ENCODE results near the gene KATNB1. TPM values are rescaled to one million over a fixed set of nuclear protein-coding genes. Genes with fewer than 3 reads are reported as not detected.

Gene KATNB1
- polyA plus RNA-seq, 2 of the 4 experiments (the other 2 are of a cell fraction): 21.0 to 21.1 TPM

DNA sequence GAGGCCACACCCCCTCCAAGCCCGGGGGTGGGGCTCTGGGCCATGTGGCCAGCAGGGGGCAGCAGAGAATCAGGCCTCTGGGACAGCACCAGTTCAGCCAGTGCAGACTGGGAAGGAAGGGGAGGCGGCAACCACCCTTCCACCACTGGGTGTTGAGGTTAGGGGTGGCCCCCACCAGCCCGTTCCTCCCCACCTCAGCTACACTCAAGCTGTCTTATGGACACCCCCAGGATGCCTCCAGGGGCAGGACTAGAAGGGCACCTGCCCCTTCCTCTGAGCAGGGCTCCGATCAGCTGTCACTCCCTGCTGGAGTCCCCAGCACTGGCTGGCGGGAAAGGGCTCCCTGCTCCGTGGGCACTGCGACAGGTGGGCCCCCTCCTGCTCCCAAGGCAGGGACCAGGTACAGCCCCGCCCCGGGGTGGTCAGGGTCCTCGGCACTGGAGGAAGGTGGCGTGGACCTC lies 21.8 kb downstream of the KATNB1 start (continued):
- TF ChIP-seq JUN (IDR thresholded peaks at IDR 0.05): no peak

- no peaks in the 10 kb centered on the region for H3K9me3 ChIP-seq
- ATAC-seq (no peak), DNase-seq (ENCODE audit: low read depth in 1 of 2, low spot score in 1 of 2) (no peak), FAIRE-seq (no peak)
- no peak overlapping the region for H3K4me3 ChIP-seq
- TF ChIP-seq, protein P1, sequence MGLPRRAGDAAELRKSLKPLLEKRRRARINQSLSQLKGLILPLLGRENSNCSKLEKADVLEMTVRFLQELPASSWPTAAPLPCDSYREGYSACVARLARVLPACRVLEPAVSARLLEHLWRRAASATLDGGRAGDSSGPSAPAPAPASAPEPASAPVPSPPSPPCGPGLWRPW (IDR thresholded peaks at IDR 0.05): no peak
- TF ChIP-seq CHD4 (IDR thresholded peaks at IDR 0.05; ENCODE audit: borderline replicate concordance) (no peak), HOXB13 (CRISPR knock-in tag; IDR thresholded peaks at IDR 0.05; ENCODE audit: low read depth) (no peak), RCOR1 (IDR thresholded peaks at IDR 0.05; ENCODE audit: low read depth, low read length) (no peak), NPAS2 (CRISPR knock-in tag; IDR thresholded peaks at IDR 0.05; ENCODE audit: borderline replicate concordance) (no peak), POLR2A (IDR thresholded peaks at IDR 0.05; ENCODE audit: low read length) (no peak), FOXS1 (CRISPR knock-in tag; IDR thresholded peaks at IDR 0.05) (no peak), FOSL2 (IDR thresholded peaks at IDR 0.05) (no peak), FOSL2 (CRISPR knock-in tag; IDR thresholded peaks at IDR 0.05) (no peak), MAZ (IDR thresholded peaks at IDR 0.05; ENCODE audit: borderline replicate concordance, low read depth, low read length) (no peak)
- TF ChIP-seq, protein P2, sequence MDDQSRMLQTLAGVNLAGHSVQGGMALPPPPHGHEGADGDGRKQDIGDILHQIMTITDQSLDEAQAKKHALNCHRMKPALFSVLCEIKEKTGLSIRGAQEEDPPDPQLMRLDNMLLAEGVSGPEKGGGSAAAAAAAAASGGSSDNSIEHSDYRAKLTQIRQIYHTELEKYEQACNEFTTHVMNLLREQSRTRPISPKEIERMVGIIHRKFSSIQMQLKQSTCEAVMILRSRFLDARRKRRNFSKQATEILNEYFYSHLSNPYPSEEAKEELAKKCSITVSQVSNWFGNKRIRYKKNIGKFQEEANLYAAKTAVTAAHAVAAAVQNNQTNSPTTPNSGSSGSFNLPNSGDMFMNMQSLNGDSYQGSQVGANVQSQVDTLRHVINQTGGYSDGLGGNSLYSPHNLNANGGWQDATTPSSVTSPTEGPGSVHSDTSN (IDR thresholded peaks at IDR 0.05): no peak
- TF ChIP-seq, protein P3, sequence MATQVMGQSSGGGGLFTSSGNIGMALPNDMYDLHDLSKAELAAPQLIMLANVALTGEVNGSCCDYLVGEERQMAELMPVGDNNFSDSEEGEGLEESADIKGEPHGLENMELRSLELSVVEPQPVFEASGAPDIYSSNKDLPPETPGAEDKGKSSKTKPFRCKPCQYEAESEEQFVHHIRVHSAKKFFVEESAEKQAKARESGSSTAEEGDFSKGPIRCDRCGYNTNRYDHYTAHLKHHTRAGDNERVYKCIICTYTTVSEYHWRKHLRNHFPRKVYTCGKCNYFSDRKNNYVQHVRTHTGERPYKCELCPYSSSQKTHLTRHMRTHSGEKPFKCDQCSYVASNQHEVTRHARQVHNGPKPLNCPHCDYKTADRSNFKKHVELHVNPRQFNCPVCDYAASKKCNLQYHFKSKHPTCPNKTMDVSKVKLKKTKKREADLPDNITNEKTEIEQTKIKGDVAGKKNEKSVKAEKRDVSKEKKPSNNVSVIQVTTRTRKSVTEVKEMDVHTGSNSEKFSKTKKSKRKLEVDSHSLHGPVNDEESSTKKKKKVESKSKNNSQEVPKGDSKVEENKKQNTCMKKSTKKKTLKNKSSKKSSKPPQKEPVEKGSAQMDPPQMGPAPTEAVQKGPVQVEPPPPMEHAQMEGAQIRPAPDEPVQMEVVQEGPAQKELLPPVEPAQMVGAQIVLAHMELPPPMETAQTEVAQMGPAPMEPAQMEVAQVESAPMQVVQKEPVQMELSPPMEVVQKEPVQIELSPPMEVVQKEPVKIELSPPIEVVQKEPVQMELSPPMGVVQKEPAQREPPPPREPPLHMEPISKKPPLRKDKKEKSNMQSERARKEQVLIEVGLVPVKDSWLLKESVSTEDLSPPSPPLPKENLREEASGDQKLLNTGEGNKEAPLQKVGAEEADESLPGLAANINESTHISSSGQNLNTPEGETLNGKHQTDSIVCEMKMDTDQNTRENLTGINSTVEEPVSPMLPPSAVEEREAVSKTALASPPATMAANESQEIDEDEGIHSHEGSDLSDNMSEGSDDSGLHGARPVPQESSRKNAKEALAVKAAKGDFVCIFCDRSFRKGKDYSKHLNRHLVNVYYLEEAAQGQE (IDR thresholded peaks at IDR 0.05): no peak
- 86% methylated on average over 7 of the region's 7 CpGs for WGBS (ENCODE audit: missing lambda C conversion rate)
- peaks cover 81% of the 10 kb centered on the region for H3K4me1 ChIP-seq
- peak overlapping the region; percentile 35; the same call in 1 of the 3 replicates for H3K4me2 ChIP-seq
- POLR2A ChIA-PET: no interaction called here
- peak overlapping the region; percentile 69 to 92 for H3K27ac ChIP-seq
- CTCF ChIA-PET: interaction anchor here (0.6 to 7.9 kb wide), 29 partner anchors 10 to 247 kb away, joined by 3 to 96 read pairs (median 10); partner anchors contain the start of genes KATNB1, KIFC3, USB1 and ZNF319
Observed at GRCh38 chr16:57757883-57758282, 22.3 kb downstream of the KATNB1 start.

- peaks cover 87% of the 10 kb centered on the region for H3K4me1 ChIP-seq
- no peak overlapping the region for H3K4me2 ChIP-seq
- CTCF ChIA-PET: interaction anchor here (0.6 to 7.9 kb wide), 23 partner anchors 10 to 246 kb away, joined by 3 to 96 read pairs (median 18); partner anchors contain the start of genes KATNB1, KIFC3, USB1 and ZNF319
- WGBS (ENCODE audit: missing lambda C conversion rate): 89% methylated on average over 25 of the region's 33 CpGs
- H3K9me3 ChIP-seq: no peaks in the 10 kb centered on the region
- DNase-seq (ENCODE audit: low read depth in 1 of 2, low spot score in 1 of 2): no peak
- peak overlapping the region in 1 of 2 experiments; percentile 92; a peak in 3 of 6 replicates for H3K27ac ChIP-seq
- no peak overlapping the region for H3K4me3 ChIP-seq
- no peak for ATAC-seq
- POLR2A ChIA-PET: no interaction called here
- TF ChIP-seq MAZ (IDR thresholded peaks at IDR 0.05; ENCODE audit: borderline replicate concordance, low read depth, low read length): no peak
- peak in 1 of 2 experiments; percentile 29; a peak in 2 of 5 replicates for TF ChIP-seq JUN (IDR thresholded peaks at IDR 0.05)
- no peak for TF ChIP-seq HOXA7 (CRISPR knock-in tag; IDR thresholded peaks at IDR 0.05)
- no peak for FAIRE-seq
Observed at GRCh38 chr16:57758331-57759117, 23.0 kb downstream of the KATNB1 start.

GRCh38 chr16:57759131-57759530 lies 23.6 kb downstream of the KATNB1 start:
- 81% methylated on average over 7 of the region's 7 CpGs for WGBS (ENCODE audit: missing lambda C conversion rate)
- CTCF ChIA-PET: interaction anchor here (1.0 to 7.9 kb wide), 7 partner anchors 10 to 245 kb away, joined by 3 to 96 read pairs (median 24); partner anchors contain the start of gene USB1
- DNase-seq (ENCODE audit: low read depth in 1 of 2, low spot score in 1 of 2) (no peak), ATAC-seq (no peak), FAIRE-seq (no peak)
- Histone ChIP-seq H3K4me1 (peaks cover 93% of the 10 kb centered on the region), H3K4me2 (no peak overlapping the region), H3K4me3 (no peak overlapping the region), H3K27ac (peak overlapping the region in 1 of 2 experiments; percentile 92; a peak in 3 of 6 replicates), H3K9me3 (no peaks in the 10 kb centered on the region)
- POLR2A ChIA-PET: no interaction called here
- no peak for TF ChIP-seq ZC3H11A (IDR thresholded peaks at IDR 0.05)
- no peak for TF ChIP-seq HMGXB4 (CRISPR knock-in tag; IDR thresholded peaks at IDR 0.05; ENCODE audit: borderline replicate concordance)
- TF ChIP-seq HOXB5 (CRISPR knock-in tag; IDR thresholded peaks at IDR 0.05): no peak
- TF ChIP-seq HEYL (CRISPR knock-in tag; IDR thresholded peaks at IDR 0.05): no peak
- TF ChIP-seq RAD21 (conservative IDR thresholded peaks at IDR 0.05 in 1 of 2, IDR thresholded peaks at IDR 0.05 in 1 of 2): no peak
- TF ChIP-seq NFE2L2 (conservative IDR thresholded peaks at IDR 0.05; ENCODE audit: low read length): no peak
- TF ChIP-seq FOSB (CRISPR knock-in tag; IDR thresholded peaks at IDR 0.05): no peak

Measured in A549 (cell line).